Stimulated activated CD4-positive, alpha-beta T cell treated with anti-CD3 and anti-CD28 coated beads, Interleukin-1b, Interleukin-23, amount 100 ng/mL, for 1 hour (primary cell): ENCODE measurements around the gene PGLYRP3.
"Not testable (repeated sequence)": the region's sequence is repeated elsewhere in the genome, so short reads cannot be mapped to it uniquely, and the experiment has no call there.

Experiments used
- DNase-seq, 2 donors: peaks; one replicate each; pipeline ENCODE4 v3.0.0-alpha.2; 2020; ENCODE audit warnings: low read depth in 2 of 2

Gene PGLYRP3

DNA sequence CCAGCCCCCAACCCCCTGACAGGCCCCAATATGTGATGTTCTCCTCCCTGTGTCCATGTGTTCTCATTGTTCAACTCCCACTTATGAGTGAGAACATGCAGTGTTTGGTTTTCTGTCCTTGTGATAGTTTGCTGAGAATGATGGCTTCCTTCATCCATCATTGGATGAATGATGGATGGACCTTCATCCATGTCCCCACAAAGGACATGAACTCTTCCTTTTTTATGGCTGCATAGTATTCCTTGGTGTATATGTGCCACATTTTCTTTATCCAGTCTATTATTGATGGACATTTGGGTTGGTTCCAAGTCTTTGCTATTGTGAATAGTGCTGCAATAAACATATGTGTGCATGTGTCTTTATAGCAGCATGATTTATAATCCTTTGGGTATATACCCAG is 1.6 kb upstream of the PGLYRP3 start:
- not testable (repeated sequence) for DNase-seq

DNA sequence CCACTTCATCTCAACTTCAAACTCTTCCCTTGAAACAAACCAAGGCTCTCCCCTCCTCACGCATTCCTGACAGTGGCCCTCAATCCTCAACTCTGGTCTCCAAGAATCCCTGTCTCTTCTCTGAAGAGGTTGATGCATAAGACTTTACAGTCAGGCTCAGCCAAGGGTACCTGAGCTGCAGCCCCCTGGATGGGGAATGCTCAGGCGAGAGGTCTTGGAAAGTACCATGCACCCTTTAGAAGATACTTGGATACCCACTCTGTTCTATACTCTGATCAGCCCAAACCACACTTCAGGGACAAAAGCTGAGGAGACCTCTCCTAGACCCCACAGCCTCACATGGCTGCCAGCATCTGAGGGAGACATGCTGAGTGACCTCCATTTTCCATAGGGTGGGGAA is 536 bp upstream of the PGLYRP3 start:
- no peak for DNase-seq

DNA sequence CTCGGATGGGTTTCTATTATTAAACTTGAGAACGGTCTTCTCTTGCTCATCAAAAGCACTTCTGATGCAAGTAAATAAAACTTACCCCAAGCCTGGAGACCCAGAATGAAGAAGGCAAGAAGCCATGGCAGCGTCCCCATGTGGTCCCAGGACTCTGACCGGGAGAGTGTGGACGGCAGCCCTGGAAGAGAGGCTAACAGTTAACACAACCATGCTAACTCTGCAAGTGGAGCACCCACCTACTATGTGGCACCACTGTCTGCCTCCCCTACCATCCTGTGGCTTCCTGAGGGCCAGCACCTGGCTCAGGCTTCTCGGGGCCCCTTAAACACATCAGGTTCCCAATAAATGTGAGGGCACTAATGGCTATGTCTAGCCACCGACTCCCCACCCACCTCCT is 2.2 kb downstream of the PGLYRP3 start:
- no peak for DNase-seq

DNA sequence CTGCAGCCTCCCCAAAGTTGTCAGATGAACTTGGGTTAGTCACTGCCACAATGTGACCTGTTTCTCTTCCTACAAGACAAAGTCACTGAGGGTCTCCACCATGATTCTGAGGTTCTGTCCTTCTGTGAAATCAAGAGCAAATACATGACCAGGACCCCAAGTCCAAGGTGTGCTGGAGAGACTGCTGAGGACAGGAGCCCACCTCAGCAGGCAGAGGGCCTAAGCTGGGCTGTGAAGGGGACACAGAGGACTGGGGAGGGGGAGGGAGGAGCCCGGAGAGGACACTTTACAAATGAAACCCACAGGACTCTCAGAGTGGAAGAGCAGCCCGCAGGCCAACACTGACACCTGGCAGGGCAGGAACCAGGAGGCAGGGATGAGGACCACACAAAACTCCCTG is 3.3 kb downstream of the PGLYRP3 start:
- DNase-seq: no peak

DNA sequence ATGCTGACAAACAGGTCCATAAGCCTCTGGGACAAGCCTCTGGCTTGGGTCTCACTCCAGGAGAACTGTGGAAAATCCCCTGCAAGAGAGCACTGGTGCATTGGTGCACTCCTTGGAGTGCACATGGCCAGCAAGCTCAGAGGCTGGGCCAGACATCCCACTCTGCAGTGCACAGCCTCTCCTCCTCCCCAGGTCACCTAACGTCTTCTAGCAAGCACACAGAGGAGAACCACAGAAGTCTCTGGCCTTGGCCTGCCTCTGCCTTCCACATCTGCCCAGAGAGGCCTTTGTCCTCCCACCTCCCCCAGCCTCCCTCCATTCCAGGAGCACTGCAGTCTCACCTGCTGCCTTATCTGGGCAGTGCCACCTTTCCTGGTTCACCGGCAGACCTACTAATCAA is 4.2 kb downstream of the PGLYRP3 start:
- DNase-seq: no peak

DNA sequence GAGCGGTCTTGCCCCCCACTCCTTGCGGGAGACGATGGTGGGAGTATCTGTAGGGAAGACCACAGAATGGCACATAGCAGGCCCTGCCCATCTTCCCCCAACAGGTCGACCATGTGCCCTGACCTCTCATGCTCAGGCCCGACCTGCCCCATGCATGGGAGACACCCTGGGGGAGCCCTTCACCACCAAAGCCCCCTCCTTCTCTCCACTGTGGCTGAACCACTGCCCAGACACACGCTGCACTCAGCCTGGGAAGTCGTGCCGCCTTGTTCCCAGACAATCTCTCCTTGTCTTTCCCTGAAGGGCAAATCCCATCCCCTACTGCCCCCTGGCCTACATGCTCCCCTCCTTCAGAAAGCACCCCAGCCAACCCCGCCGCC is 5.5 kb downstream of the PGLYRP3 start:
- no peak for DNase-seq

DNA sequence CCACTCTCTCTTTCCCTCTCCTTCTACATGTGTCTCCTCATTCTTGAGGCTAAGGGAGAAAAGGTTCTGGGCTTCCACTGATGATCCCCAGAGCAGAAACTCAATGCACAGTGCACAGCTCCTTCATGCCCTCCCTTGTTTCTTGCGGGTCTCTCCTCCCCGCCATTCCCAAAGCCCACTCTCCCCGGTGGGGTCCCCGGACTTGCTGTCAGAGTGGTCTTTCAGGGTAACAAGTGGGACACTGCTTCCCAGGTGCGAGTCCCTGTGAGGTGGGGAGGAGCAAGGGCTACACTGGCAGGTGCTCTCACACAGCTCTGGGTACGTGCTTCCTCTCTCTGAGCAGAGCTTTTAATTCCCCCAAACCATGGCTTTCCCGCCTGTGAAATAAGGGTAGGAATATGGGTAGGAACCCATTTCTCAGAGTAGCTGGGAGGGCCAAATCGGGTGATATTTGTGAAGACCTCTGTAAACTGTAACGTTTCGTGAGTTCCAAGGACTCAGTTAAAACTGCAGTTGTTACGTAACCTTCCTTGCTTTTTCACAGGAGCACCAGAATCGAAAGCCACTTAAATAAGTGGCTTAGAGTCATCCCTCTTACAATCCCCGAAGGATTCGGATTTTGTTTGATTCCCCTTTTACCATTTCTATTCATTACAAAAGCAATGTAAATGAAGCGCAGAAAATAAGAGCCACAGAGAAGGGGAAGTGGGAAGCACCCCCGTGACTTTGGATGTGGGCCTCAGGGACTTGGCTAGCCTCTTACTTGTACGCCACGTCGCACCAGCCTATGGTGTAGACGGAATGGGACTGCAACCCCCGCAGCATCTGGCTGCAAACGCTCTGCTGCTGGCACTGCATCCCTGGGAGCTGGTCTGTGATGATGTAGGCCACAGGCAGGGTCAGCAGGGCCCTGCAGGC is 6.2 kb downstream of the PGLYRP3 start:
- no peak for DNase-seq

DNA sequence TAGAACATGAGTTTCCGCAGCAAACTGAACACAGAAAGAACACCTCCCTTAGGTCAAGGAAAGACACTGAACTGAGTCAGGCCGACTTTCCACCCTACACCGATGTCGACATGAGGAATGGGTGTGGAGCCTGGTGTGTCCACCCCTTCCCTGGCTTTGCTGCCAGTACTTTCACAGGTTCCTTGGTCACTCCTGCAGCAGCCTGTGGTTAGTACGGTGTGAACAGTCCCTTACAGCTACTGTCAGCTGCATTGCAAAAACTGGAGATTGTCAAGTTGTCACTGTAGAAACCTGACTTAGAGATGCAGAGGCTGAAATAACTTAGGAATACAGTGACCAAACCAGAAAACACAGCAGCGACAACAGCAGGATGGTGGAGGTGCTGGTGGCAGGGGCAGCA is 7.1 kb downstream of the PGLYRP3 start:
- no peak for DNase-seq

DNA sequence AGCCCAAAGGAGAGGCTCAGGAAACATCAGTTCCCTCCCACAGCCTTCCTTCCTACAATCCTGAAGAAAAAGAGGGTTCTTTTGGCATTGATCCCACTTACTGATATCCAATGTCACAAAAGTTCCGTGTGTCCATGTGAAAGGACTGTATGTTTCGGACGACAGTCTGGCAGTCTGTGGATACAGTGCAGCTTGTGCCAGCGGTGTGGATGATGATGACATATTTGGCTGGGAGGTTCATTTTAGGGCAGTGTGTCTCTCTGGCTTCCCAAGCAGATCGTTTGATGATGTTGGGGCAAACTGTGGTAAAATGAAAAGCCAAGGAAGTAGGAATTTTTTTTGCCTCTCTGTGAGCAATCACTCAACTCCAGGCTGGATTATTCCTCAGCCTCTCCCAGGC is 10.4 kb downstream of the PGLYRP3 start:
- no peak for DNase-seq

DNA sequence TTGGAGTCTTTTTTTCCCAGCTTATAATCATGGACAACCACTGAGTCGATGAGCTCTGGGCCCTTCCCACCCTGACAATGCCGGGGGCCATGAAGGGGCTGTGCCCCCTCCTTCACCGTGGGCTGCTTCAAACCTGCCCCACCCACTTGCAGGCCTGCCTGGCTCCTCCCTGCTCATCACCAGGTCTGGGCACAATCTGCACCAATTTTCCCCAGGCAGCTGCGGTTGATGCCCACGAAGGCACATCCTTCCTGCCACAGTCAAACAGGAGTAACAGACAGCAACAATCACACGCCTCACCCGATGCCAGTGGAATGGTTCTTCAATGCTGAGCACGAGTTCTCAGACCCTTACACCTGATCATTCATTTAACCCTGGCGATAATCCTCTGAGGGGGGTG is 18.9 kb downstream of the PGLYRP3 start:
- no peak for DNase-seq

DNA sequence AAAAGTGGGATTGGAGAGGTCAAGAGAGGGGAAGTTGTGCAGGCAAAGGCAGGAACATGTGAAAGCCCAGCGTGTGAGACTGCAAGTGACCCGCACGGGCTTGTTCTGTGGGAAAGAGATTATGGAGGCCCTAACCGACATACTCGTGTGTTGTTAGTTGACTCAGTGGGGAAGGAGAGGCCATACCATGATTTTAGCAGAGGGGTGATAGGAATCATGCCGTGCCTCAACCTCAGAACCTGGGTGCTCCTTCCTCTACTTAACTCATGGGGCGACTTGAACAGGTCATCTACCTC is 19.3 kb downstream of the PGLYRP3 start:
- DNase-seq: no peak

DNA sequence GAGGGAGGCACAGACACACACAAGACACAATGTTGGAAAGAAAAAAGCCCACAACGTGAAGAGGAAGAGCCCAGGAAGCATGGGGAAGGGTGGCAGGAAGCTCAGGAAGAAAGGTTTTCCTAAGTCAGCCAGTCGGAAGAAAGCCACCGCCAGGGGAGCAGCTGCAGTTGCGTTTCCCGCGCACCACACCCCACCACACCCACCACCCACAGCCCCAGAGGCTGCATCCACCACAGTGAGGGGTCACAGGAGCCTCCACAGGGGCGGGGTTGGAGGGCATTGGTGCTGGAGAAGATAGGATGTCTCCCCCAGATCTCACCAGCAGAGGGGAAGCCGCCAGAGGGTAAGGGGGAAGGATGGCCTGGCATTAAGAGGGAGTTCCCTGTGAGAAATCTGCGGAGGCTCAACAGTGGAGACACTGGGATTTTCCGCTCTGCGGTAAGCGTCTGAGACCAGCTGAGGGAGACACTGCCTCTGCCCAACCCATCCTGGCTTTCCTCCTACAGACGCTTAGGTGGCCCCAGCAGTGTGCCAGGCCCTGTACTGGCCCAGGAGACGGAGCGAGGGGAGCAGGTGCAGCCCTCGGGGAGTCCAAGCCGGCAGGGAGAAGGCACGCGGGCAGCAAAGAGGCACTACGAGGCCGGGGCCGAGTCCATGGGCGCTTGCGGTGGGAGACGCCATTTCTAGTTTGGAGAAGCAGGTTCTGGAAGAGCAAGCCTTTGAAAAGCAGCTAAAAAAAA is 19.8 kb downstream of the PGLYRP3 start:
- DNase-seq: no peak

DNA sequence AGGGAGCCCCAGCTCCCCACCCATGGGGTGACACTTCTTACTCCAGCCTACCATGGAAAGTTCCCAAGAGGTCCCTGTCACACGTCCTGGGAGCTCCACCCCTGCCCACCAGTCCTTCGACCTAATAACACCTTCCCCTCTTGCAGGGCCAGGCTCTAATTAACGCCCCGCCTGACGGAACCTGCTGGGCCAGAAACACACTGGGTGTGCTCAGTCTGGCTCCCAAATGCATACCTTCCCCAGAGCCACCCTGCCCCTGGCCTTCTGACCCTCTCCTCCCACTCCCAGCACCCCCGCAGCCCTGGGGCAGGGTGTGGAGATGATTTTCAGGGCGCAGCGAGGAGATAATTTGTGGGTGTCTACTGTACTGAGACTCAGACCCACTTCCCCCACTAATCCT is 20.6 kb downstream of the PGLYRP3 start:
- no peak for DNase-seq

DNA sequence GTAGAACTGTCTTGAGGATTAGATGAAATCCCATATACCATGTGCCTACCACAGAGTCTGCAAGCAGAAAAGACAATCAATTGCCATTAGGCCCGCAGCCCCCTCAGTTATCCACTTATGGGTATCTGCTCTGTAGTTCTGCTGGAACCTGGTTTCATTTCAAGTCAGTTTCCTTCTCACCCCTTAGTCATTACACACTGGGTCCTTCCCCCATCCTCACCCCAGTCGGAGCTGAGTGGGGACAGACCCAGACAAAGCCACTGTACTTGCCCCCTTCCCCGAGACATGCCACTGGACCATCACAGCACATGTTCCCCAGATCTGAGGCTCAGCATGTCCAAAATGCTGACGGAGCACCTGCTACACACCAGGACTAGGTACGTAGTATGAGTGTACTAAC is 21.2 kb downstream of the PGLYRP3 start:
- no peak for DNase-seq

DNA sequence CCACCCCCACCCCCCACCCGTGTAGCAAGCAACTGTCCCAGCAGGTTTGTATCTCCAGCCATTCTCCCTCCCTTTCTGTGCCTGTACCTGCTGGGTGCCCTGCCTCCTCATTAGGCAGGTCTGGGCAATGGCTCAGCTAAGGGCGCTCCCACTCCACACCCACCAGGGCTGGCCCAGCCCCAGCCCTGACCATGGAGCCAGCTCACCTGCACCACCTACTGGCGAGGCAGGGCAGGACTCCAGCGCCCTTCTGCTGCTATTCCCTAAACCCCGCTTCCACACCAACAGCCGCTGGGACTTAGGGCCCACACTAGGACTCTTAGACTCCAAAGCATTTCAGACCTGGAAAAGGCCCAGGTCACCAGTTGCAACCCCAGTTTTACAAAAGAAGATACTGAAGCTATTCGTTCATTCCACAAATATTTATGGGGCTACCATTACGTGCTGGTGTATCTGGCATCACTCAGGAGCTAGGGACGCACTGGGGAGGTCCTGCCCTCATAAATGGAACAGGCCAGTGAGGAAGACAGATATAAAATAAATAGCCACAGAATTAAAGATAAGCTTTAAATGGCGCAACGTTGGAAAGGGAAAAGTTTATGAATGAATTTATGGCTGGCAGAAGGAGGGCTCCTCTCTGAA is 24.0 kb downstream of the PGLYRP3 start:
- DNase-seq: peak in 1 of 2 donors; percentile 2

DNA sequence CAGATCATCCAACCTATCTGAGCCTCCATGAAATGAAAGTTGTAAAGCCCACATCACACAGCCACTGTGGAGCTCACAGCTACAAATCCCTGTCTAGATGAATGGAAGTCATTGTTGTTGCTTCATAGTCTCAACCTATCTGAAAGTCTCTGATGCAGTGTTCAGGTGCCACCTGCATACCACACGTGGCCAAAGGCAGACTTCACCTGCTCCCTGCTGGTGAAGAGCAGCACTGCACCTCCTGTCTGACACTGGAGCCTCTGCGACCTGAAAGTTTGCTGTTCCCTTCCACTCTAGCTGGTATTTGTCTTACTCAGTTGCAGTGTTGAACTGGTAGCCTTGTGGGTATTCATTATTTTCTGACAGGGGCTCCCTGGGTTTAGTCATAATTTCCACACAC is 34.9 kb downstream of the PGLYRP3 start:
- peak in 1 of 2 donors; percentile 16 for DNase-seq

DNA sequence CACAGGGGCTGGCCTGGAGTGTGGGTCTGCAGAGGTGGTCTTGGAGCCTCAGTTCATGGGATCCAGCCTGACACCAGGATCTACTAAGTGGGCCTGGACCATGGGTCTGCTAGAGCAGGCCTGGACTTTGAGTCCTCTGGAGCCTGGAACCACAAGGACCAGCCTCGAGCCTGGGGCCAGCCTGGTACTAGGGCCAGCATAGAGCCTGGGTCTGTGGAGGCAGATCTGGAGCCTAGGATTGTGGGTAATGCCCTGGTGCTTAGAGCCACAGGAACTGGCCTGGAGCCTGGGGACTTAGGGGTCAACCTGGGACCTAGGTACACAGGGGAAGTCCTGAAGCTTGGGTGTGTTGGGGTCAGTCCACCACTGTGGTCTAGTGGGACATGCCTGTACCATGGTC is 40.6 kb downstream of the PGLYRP3 start:
- DNase-seq: no peak

DNA sequence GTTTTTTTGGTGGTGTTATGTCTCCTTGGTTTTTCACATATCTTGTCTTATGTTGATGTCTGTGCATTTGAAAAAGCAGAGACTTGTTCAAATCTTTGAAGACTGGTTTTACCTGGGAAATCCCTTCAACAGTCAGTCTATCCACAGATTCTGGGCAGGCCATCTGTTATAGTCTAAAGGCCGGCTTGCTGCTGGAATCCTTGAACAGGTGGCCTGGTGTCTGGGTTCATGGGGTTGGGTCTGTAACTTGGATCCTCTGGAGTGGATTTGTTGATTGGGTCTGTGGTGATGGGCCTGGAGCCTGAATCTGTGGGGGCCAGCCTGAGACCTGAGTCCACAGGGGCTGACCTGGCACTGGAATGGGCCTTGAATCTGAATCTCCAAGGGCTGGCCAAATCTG is 41.0 kb downstream of the PGLYRP3 start:
- no peak for DNase-seq

DNA sequence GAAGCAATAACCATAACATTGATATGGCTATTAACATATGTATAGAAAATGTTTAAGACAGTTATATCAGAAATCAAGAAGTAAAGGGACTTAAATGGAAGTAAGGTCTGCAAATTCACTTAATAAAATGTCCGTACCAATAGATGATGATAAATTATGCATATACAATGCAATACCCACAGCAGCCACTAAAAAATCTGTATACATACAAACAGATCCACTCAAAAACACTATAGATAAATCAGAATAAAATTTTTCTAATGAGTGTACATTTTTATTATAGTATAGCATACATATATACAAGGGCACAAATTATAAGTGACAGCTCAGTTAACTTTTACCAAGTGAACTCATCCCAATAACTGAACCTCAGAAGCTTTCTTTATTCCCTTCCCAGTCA is 47.3 kb downstream of the PGLYRP3 start:
- DNase-seq: no peak

DNA sequence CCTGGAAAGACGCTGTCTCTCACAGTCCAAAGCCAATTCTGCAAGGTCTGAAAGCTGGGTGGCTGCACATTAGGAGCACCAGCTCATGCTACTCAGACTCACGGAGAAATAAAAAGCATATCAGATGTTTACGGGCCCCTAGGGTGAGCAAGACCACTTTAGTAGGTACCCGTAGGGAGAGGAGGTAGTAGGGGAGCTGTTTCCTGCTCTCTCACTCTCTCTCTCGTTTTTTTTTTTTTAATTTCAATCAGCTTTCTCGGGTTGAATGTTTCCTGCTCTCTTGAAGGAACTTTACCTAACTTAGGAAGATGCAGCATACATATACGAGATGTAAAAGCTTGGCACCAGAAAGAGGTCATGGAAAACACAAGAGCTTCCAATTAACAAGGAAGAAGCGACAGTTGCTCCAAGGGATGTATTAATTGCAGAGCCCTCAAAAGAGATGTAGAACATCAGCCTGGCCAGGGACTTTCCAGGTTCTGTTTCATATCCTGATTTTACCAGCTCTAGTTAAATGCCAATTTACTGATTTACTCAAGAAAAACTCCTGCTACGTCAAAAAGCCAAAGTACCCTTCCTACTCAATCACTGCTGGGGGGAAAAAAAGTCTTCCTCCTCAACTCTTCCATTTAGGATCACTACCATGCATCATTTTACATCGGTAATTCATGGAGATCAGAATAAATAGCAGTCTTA is 50.1 kb downstream of the PGLYRP3 start:
- no peak for DNase-seq

DNA sequence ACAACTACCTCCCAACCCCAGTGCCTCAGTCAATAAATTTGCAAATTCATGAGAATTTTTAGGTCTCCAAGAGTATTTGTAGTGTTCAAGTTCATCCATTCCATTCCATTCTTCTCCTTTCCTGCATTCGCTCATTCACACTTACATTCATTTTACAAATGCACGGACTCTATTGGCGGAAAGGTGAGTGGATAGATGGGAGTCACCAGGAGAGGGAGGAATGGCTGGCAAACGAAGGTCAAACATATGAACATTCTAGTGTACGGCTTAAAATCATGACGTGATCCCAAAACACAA is 50.7 kb downstream of the PGLYRP3 start:
- no peak for DNase-seq

DNA sequence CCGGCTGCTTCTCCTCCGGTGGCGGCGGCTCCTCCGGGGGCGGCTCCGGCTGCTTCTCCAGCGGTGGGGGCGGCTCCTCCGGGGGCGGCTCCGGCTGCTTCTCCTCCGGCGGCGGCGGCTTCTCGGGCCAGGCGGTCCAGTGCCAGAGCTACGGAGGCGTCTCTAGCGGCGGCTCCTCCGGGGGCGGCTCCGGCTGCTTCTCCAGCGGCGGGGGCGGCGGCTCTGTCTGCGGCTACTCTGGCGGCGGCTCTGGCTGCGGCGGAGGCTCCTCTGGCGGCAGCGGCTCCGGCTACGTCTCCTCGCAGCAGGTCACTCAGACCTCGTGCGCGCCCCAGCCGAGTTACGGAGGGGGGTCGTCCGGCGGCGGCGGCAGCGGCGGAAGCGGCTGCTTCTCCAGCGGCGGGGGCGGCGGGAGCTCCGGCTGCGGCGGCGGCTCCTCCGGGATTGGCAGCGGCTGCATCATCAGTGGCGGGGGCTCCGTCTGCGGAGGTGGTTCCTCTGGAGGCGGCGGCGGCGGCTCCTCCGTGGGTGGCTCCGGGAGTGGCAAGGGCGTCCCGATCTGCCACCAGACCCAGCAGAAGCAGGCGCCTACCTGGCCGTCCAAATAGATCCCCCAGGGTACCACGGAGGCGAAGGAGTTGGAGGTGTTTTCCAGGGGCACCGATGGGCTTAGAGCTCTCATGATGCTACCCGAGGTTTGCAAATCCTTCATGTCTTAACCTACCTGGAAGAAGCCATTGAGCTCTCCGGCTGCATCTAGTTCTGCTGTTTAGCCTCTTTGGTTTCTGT is 51.3 kb downstream of the PGLYRP3 start:
- DNase-seq: no peak
